Mammary epithelial cell (primary cell): Measurements from ENCODE around the gene IL1RAPL2.

Experiments
- EZH2 ChIP-seq: IDR thresholded peaks from 2 replicates; pipeline ENCODE4 v1.6.1; 2012; ENCODE audit warnings: low read length, inconsistent platforms, borderline replicate concordance
- TF ChIP-seq, protein P1 (sequence below), 2 donors: IDR thresholded peaks in 1 of 2; conservative IDR thresholded peaks in 1 of 2; 2 replicates each; pipeline ENCODE4 v1.5.1; 2011 to 2012; ENCODE audit warnings: inconsistent platforms in 2 of 2, low read length in 2 of 2, mild to moderate bottlenecking in 2 of 2, control low read depth in 1 of 2, low read depth in 1 of 2; ENCODE audit not compliant: insufficient read depth in 1 of 2; ENCODE audit errors: extremely low read depth in 1 of 2

GRCh38 chrX:105552395-105552794 is 986.4 kb downstream of the IL1RAPL2 start:
- TF ChIP-seq, protein P1, sequence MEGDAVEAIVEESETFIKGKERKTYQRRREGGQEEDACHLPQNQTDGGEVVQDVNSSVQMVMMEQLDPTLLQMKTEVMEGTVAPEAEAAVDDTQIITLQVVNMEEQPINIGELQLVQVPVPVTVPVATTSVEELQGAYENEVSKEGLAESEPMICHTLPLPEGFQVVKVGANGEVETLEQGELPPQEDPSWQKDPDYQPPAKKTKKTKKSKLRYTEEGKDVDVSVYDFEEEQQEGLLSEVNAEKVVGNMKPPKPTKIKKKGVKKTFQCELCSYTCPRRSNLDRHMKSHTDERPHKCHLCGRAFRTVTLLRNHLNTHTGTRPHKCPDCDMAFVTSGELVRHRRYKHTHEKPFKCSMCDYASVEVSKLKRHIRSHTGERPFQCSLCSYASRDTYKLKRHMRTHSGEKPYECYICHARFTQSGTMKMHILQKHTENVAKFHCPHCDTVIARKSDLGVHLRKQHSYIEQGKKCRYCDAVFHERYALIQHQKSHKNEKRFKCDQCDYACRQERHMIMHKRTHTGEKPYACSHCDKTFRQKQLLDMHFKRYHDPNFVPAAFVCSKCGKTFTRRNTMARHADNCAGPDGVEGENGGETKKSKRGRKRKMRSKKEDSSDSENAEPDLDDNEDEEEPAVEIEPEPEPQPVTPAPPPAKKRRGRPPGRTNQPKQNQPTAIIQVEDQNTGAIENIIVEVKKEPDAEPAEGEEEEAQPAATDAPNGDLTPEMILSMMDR (conservative IDR thresholded peaks at IDR 0.05 in 1 of 2, IDR thresholded peaks at IDR 0.05 in 1 of 2; ENCODE audit: extremely low read depth in 1 of 2, insufficient read depth in 1 of 2, low read depth in 1 of 2, low read length in 2 of 2): peak; percentile 47 to 55
- TF ChIP-seq EZH2: no peak
